HG03066 (cell line): ENCODE measurements around the gene CD34.

ENCODE experiments used
- ATAC-seq: cut with Tn5 transposase; IDR thresholded peaks from one replicate; pipeline ENCODE4 v1.9.1; 2021; ENCODE audit warnings: low read depth; ENCODE audit not compliant: unreplicated experiment

Gene CD34

GRCh38 chr1:207837673-207838072, 73.3 kb downstream of the CD34 start:
- ATAC-seq, result no peak

DNA sequence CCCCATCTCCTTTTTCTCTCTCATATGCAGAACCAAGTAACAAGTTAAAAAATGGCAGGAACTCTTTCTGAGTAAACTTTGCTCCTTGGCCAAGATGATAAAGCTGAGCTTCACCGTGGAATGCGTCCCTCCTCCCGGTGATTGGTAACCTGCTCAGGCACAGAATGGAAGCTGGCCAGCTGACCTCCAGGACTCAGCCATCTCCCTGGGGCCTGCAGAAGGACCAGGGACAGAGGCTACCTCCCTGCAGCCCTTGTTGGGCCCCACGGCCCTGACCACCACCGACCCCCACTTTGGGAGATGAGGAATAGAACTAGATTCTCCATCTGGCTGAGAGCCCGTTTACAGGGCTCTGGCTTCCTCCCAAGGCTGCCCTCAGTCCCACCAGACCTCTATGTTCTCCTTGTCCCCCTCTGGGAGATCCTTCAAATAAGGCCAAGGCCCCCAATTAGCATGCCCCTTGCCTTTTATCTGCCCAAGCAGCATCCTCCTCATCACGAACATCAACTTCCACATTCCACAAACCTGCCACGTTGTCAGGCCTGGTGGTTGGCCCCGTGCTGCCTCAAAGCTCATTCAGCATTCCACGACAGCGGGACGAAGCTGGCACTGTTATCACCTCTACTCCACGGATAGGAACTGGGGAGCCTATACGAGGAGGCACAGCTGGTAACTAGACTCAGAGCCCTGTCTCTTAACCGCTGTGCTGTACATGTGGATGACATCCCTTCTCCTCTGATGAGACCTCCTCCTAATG, 74.2 kb downstream of the CD34 start:
- ATAC-seq, result no peak

DNA sequence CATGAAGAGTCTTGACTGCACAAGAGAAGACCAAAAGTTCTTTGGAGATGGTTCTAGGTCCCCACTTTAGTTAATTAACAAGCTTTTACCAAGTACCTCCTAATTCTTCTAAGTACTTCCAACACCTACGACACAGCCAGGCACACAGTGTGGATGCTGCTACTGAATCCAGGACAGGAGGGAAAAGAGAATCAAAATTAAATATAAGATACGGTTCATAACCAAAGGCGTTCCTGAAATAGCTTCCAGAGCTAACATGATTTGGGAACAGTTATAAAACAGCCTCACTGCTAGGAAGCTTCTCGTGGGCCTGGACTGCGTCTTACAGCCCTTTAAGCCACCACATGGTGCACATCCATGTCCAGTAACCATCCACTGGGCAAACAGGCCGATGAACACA, 75.0 kb downstream of the CD34 start:
- no peak for ATAC-seq

GRCh38 chr1:207833956-207834660, 76.8 kb downstream of the CD34 start:
- no peak for ATAC-seq

- no peak for ATAC-seq
These were observed 77.5 kb downstream of the CD34 start for GRCh38 chr1:207833381-207833780.

- ATAC-seq, result no peak
These were observed 78.1 kb downstream of the CD34 start for GRCh38 chr1:207832796-207833195.

DNA sequence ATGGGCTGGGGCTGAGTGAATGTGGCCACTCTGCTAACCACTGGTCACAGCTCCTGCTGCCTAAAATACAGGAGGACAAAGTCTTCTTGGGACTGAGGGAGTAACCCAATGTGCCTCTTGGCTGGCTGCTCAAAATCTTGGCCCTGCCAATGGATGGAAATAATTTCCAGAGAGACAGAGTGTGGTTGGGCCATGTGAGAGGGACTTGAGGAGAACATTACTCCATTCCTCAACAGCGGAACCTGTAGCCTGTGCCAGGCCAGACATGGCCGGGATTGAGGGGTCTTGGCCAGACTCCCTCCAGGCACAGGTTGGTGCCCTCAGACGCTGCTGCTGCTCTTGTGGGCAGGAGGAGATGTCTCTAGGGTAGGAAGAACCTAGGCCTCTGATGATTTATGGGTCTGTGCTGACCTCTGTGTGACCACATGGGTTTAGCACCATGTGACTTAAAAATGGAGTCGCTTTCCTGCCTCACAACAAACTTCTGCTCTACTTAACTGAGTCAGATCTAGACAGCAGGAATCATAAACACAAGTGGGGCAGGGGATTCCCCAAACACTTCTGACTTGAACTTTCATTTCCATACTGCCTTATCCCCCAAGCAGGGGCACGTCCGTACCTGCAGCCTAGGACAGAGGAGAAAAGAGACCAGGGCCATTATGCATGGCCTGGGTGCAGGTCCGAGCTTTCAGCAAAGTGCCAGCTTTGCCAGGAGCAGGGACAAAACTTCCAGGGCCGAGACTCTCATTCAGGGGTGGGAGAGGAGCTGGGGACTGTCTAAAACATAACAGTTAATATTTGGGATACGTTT, 79.2 kb downstream of the CD34 start:
- peak; percentile 79 for ATAC-seq
